Right atrium auricular region (tissue), 2 donors: ENCODE measurements around the gene SAMD14. TPM values are rescaled to one million over a fixed set of nuclear protein-coding genes. Genes with fewer than 3 reads are reported as not detected.

ENCODE experiments used
- DNase-seq: peaks from one replicate; pipeline ENCODE4 v3.0.0-alpha.2; 2019; ENCODE audit warnings: low spot score
- H3K27ac ChIP-seq, 2 donors: fragments of 200-600 bp; sonication (generic); 1 replicate in 1 of 2; 2 replicates in 1 of 2; pipeline ENCODE4 v1.5.1; 2016 to 2019
- H3K27me3 ChIP-seq, 2 donors: fragments of 200-600 bp; sonication (generic); one replicate each; pipeline versions ENCODE4 v1.5.1 to v1.6.0; 2017 to 2019
- H3K36me3 ChIP-seq: fragments of 200-600 bp; sonication (generic); one replicate; pipeline ENCODE4 v1.5.1; 2016
- H3K4me1 ChIP-seq, 2 donors: fragments of 200-600 bp; sonication (generic); one replicate each; pipeline versions ENCODE4 v1.5.1 to v1.6.0; 2017 to 2019
- H3K4me3 ChIP-seq, 2 donors: fragments of 200-600 bp; sonication (generic); 1 replicate in 1 of 2; 2 replicates in 1 of 2; pipeline ENCODE4 v1.5.1; 2017 to 2019; ENCODE audit warnings: mild to moderate bottlenecking in 1 of 2, moderate library complexity in 1 of 2
- H3K9me3 ChIP-seq, 2 donors: fragments of 200-600 bp; sonication (generic); one replicate each; pipeline ENCODE4 v1.5.1; 2019
- total RNA-seq, 2 donors: library from RNA; depleted of rRNA; stranded (reverse); fragments of >200 nt; gene quantifications; one replicate each; pipeline ENCODE4 v1.1.0, GENCODE V29; 2016
- TF ChIP-seq, protein P1 (sequence below), 2 donors: fragments of 200-600 bp; sonication (generic); IDR thresholded peaks; one replicate each; pipeline ENCODE4 v1.5.1; 2019; ENCODE audit warnings: antibody characterized with exemption in 2 of 2

The SAMD14 gene
- total RNA-seq, 2 donors from 2014 or later: 0.78 to 1.1 TPM

GRCh38 chr17:50144845-50145531 is 15.0 kb upstream of the SAMD14 start:
- no peaks in the 10 kb centered on the region for H3K9me3 ChIP-seq
- TF ChIP-seq, protein P1, sequence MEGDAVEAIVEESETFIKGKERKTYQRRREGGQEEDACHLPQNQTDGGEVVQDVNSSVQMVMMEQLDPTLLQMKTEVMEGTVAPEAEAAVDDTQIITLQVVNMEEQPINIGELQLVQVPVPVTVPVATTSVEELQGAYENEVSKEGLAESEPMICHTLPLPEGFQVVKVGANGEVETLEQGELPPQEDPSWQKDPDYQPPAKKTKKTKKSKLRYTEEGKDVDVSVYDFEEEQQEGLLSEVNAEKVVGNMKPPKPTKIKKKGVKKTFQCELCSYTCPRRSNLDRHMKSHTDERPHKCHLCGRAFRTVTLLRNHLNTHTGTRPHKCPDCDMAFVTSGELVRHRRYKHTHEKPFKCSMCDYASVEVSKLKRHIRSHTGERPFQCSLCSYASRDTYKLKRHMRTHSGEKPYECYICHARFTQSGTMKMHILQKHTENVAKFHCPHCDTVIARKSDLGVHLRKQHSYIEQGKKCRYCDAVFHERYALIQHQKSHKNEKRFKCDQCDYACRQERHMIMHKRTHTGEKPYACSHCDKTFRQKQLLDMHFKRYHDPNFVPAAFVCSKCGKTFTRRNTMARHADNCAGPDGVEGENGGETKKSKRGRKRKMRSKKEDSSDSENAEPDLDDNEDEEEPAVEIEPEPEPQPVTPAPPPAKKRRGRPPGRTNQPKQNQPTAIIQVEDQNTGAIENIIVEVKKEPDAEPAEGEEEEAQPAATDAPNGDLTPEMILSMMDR (IDR thresholded peaks at IDR 0.05): no peak
- H3K4me1 ChIP-seq: peaks cover 0 to 85% of the 10 kb centered on the region in 2 donors
- no peak for DNase-seq
- peaks cover 49% of the 10 kb centered on the region for H3K36me3 ChIP-seq
- H3K4me3 ChIP-seq: no peak overlapping the region
- no peaks in the 10 kb centered on the region for H3K27me3 ChIP-seq
- H3K27ac ChIP-seq: peak overlapping the region in 1 of 2 donors; percentile 95

GRCh38 chr17:50144355-50144754 is 14.4 kb upstream of the SAMD14 start:
- no peaks in the 10 kb centered on the region for H3K9me3 ChIP-seq
- H3K4me3 ChIP-seq: no peak overlapping the region
- TF ChIP-seq, protein P1 (IDR thresholded peaks at IDR 0.05): no peak
- no peak for DNase-seq
- H3K36me3 ChIP-seq: peaks cover 54% of the 10 kb centered on the region
- no peak overlapping the region for H3K27ac ChIP-seq
- H3K4me1 ChIP-seq: peaks cover 0 to 83% of the 10 kb centered on the region in 2 donors
- H3K27me3 ChIP-seq: no peaks in the 10 kb centered on the region

DNA sequence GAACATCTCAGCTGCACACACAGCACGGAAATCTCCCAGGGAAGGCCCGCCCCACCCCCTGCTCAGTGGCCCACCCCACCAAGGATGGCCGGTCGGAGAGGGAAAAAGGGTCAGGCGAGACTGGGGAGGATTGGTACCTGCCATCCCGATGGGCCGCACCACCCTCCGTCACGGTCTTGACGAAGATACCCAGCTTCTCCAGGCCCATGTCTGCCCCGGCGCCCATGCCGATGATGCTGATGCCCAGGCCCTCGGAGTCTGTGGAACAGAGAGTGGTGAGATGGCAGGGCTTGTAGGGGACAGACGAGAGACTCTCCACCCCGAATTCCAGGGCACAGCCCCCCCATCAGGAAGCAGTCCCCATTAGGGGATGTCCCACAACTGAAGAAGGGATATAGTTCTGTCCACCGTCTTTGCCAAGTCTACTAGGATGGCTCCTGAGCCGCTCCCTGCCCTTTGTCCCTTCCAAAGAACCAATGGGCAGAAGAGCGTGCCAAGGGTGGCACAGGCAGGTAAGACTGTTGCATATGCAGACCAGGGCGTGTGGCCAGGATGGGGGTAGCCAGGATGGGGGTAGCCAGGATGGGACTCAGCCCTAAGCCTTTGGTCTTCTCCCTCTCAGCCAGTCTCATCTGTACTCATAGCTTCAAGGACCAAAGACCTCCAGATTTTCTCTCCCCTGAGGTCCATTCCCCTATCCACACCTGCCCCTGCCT is 13.7 kb upstream of the SAMD14 start:
- no peak overlapping the region for H3K4me3 ChIP-seq
- peaks cover 61% of the 10 kb centered on the region for H3K36me3 ChIP-seq
- TF ChIP-seq, protein P1 (IDR thresholded peaks at IDR 0.05): no peak
- DNase-seq: no peak
- H3K4me1 ChIP-seq: peaks cover 0 to 76% of the 10 kb centered on the region in 2 donors
- no peak overlapping the region for H3K27ac ChIP-seq
- H3K27me3 ChIP-seq: no peaks in the 10 kb centered on the region
- H3K9me3 ChIP-seq: no peaks in the 10 kb centered on the region

- Histone ChIP-seq H3K27me3 (no peaks in the 10 kb centered on the region), H3K4me1 (peaks cover 0 to 57% of the 10 kb centered on the region in 2 donors), H3K27ac (no peak overlapping the region), H3K9me3 (no peaks in the 10 kb centered on the region), H3K36me3 (peaks cover 80% of the 10 kb centered on the region), H3K4me3 (no peak overlapping the region)
- DNase-seq: no peak
- TF ChIP-seq, protein P1 (IDR thresholded peaks at IDR 0.05): no peak
These were observed 11.8 kb upstream of the SAMD14 start for GRCh38 chr17:50141745-50142110.

DNA sequence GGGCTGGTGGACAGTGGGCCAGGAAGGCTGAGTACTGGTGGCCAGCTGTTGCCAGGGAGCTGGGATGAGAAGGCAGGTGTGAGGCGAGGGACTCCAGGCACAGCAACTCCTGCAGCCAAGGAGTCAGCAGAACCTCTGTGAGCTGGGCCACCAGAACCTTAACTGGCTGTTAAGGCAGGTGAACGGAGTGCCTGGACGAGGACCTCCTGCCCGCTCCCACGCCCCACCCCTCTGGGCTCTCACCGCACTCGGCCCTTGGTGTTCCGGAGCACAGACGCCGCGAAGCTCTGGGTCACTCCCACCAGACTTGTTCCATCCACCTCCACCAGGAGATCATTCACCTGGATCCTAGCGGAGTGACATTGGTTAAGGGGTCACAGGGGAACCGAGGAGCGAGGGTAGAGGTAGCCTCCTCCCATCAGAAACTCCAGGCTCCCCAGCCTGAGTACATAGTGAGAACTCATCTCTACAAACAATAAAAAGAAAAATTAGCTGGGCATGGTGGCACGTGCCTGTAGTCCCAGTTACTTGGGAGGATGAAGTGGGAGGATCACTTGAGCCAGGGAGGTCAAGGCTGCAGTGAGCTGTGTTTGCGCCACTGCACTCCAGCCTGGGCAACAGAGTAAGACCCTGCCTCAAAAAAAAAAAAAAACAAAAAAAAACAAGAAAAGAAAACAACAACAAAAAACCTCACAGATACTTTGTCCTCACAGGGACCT is 11.2 kb upstream of the SAMD14 start:
- Histone ChIP-seq H3K4me1 (peaks cover 0 to 52% of the 10 kb centered on the region in 2 donors), H3K36me3 (peaks cover 85% of the 10 kb centered on the region), H3K27ac (peak overlapping the region; percentile 6 to 16), H3K9me3 (no peaks in the 10 kb centered on the region), H3K27me3 (no peaks in the 10 kb centered on the region), H3K4me3 (no peak overlapping the region)
- TF ChIP-seq, protein P1 (IDR thresholded peaks at IDR 0.05): no peak
- no peak for DNase-seq
